PC-3 (cell line): ENCODE data around the gene CCM2. TPM values are rescaled to one million over a fixed set of nuclear protein-coding genes. Genes with fewer than 3 reads are reported as not detected.
A peak's percentile ranks its signal among the peaks of the same experiment; 100 is the strongest.

Source experiments
- ATAC-seq: fragments of 200-7000 bp; cut with Tn5 transposase; 2 replicates; pipeline ENCODE4 v1.9.1; 2020; ENCODE audit warnings: mild to moderate bottlenecking, moderate library complexity
- BruUV-seq: library from RNA; stranded (reverse); fragments of 400-500 nt; replicated peaks from 2 replicates; lab custom pipeline; 2021; lab: Mats Ljungman, UMichigan
- CTCF ChIA-PET: fragments of 300-600 bp; sonication (Branson Sonifier 250); formaldehyde crosslinking; loops from one replicate; lab custom pipeline; 2022; ENCODE audit warnings: antibody characterized with exemption; lab: Charles Lee
- POLR2A ChIA-PET: fragments of 300-600 bp; sonication (Branson Sonifier 250); formaldehyde crosslinking; loops from one replicate; lab custom pipeline; 2022; ENCODE audit warnings: antibody characterized with exemption; ENCODE audit not compliant: unreplicated experiment; lab: Charles Lee
- DNase-seq: peaks from one replicate; pipeline ENCODE4 v3.0.0-alpha.2; 2015
- H2AFZ ChIP-seq: fragments of 300-600 bp; sonication (generic); 2 replicates; pipeline ENCODE4 v1.6.0; 2016; ENCODE audit warnings: antibody characterized with exemption, low read length
- H3F3A ChIP-seq: fragments of 300-600 bp; sonication (generic); one replicate; pipeline ENCODE4 v1.6.0; 2017; ENCODE audit warnings: antibody characterized with exemption, low read length, control low read depth, mild to moderate bottlenecking; ENCODE audit not compliant: unreplicated experiment
- H3K27ac ChIP-seq: fragments of 300-600 bp; sonication (generic); 2 replicates; pipeline ENCODE4 v1.5.1; 2016; ENCODE audit warnings: mild to moderate bottlenecking, low read length
- H3K27me3 ChIP-seq: fragments of 300-600 bp; sonication (generic); 2 replicates; pipeline ENCODE4 v1.6.1; 2016; ENCODE audit warnings: low read length, mixed read lengths
- H3K36me3 ChIP-seq: fragments of 300-600 bp; sonication (generic); 2 replicates; pipeline ENCODE4 v1.6.1; 2016; ENCODE audit warnings: low read depth, mixed run types, low read length, mixed read lengths
- H3K4me1 ChIP-seq: fragments of 300-600 bp; sonication (generic); 2 replicates; pipeline ENCODE4 v1.5.1; 2016; ENCODE audit warnings: low read length; ENCODE audit not compliant: insufficient read depth
- H3K4me2 ChIP-seq: fragments of 300-600 bp; sonication (generic); 2 replicates; pipeline ENCODE4 v1.6.0; 2016; ENCODE audit warnings: low read length
- H3K4me3 ChIP-seq: fragments of 300-600 bp; sonication (generic); 2 replicates; pipeline ENCODE4 v1.5.1; 2016; ENCODE audit warnings: mild to moderate bottlenecking, low read length, mixed read lengths
- H3K79me2 ChIP-seq: fragments of 300-600 bp; sonication (generic); 2 replicates; pipeline ENCODE4 v1.6.1; 2017; ENCODE audit warnings: low read length, mixed read lengths
- H3K9ac ChIP-seq: fragments of 300-600 bp; sonication (generic); 2 replicates; pipeline ENCODE4 v1.6.0; 2016; ENCODE audit warnings: mild to moderate bottlenecking, low read length
- H3K9me2 ChIP-seq: fragments of 300-600 bp; sonication (generic); replicated peaks from 2 replicates; pipeline ENCODE4 v1.6.1; 2016; ENCODE audit warnings: mixed run types, low read length, mixed read lengths
- H3K9me3 ChIP-seq: fragments of 300-600 bp; sonication (generic); 2 replicates; pipeline ENCODE4 v1.6.1; 2016; ENCODE audit warnings: low read length, mixed read lengths
- H4K20me1 ChIP-seq: fragments of 300-600 bp; sonication (generic); 2 replicates; pipeline ENCODE4 v1.6.1; 2016; ENCODE audit warnings: low read length, mixed read lengths
- CTCF ChIP-seq: fragments of 300-600 bp; sonication (generic); conservative IDR thresholded peaks from 2 replicates; pipeline ENCODE4 v1.5.1; 2017; ENCODE audit warnings: antibody characterized with exemption, low read depth, mild to moderate bottlenecking, low read length
- EZH2 ChIP-seq: fragments of 300-600 bp; sonication (generic); IDR thresholded peaks from one replicate; pipeline ENCODE4 v1.6.1; 2017; ENCODE audit warnings: antibody characterized with exemption, mild to moderate bottlenecking, low read length; ENCODE audit not compliant: unreplicated experiment
- EZH2phosphoT487 ChIP-seq: fragments of 300-600 bp; sonication (generic); IDR thresholded peaks from 2 replicates; pipeline ENCODE4 v1.6.1; 2018; ENCODE audit warnings: mild to moderate bottlenecking, antibody characterized with exemption, low read length, borderline replicate concordance
- intact Hi-C: fragments of 100-400 bp; cut with micrococcal nuclease; formaldehyde crosslinking; loops from 2 replicates; pipeline ENCODE4 v1.9.0; 2023
- total RNA-seq: library from RNA; depleted of rRNA; stranded (reverse); fragments of >200 nt; gene quantifications from 2 replicates; pipeline ENCODE4 v1.2.3, GENCODE V29; 2014

Gene CCM2
- total RNA-seq, 1 experiment from 2014 or later: 56.6 TPM

DNA sequence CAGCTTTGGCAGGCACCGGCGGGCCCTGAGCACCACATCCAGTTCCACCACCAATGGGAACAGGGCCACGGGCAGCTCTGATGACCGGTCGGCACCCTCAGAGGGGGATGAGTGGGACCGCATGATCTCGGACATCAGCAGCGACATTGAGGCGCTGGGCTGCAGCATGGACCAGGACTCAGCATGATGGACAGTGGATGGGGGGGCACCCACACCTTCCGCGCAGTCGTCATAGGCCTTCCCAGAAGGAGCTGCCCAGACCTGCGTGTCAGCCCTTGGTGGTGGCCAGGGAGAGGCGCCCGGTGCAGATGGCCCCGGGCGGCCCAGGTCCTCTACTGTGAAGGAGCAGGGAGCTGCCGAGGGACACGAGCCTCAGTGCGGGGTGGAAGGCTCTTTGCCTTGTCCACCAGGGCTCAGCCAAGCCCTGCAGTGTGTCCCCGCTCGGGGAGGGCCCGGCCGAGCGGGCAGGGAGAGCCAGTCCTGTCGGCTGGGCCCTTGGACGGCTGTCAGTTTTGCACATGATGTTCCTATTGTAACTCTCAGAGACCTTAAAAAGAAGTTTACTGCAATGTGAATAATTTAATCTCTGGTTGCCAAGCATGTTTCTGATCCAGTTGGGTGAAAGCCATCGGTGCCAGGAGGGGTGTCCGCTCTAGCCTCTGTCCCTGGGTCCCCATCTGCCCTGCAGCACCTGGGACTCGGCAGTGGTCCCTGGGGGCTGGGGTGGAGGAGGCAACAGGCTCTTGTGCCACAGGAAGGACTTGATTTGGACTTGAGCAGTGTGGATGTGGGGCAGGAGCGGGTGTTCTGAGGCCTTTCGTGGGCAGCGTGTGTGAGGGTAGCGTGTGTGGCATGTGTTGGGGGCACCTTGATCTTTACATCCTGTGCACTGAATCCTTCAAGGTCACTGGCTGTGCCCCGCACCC, 76.1 kb downstream of the CCM2 start:
- Histone ChIP-seq H3F3A (no peaks in the 10 kb centered on the region), H3K27me3 (no peaks in the 10 kb centered on the region), H3K36me3 (peaks cover 3% of the 10 kb centered on the region; the same call in 1 of the 2 replicates), H3K9ac (no peak overlapping the region), H4K20me1 (no peaks in the 10 kb centered on the region), H3K9me3 (no peaks in the 10 kb centered on the region), H3K4me2 (no peak overlapping the region), H3K79me2 (no peaks in the 10 kb centered on the region), H3K4me3 (no peak overlapping the region), H3K4me1 (no peaks in the 10 kb centered on the region), H2AFZ (no peak overlapping the region), H3K9me2 (no peaks in the 10 kb centered on the region), H3K27ac (no peak overlapping the region)
- TF ChIP-seq EZH2 (no peak), CTCF (no peak), EZH2phosphoT487 (no peak)
- BruUV-seq: TSS peak; percentile 44
- intact Hi-C loops: no loop called here
- POLR2A ChIA-PET: no interaction called here
- CTCF ChIA-PET: no interaction called here
- ATAC-seq (no peak), DNase-seq (no peak)

- no peaks in the 10 kb centered on the region for H3K4me1 ChIP-seq
- no peak overlapping the region for H3K4me3 ChIP-seq
- DNase-seq (no peak), ATAC-seq (no peak)
- no peak overlapping the region for H3K4me2 ChIP-seq
- intact Hi-C loops: no loop called here
- no peaks in the 10 kb centered on the region for H3K9me2 ChIP-seq
- no peaks in the 10 kb centered on the region for H3K9me3 ChIP-seq
- H3K27me3 ChIP-seq: no peaks in the 10 kb centered on the region
- H3K79me2 ChIP-seq: no peaks in the 10 kb centered on the region
- H3F3A ChIP-seq: no peaks in the 10 kb centered on the region
- no peak overlapping the region for H2AFZ ChIP-seq
- CTCF ChIA-PET: no interaction called here
- POLR2A ChIA-PET: no interaction called here
- H4K20me1 ChIP-seq: no peaks in the 10 kb centered on the region
- TF ChIP-seq EZH2 (no peak), EZH2phosphoT487 (no peak), CTCF (no peak)
- no TSS peak for BruUV-seq
- no peak overlapping the region for H3K9ac ChIP-seq
- H3K36me3 ChIP-seq: no peaks in the 10 kb centered on the region; the same call in 1 of the 2 replicates
- no peak overlapping the region for H3K27ac ChIP-seq
Measured at GRCh38 chr7:45076946-45077345, 76.9 kb downstream of the CCM2 start.

DNA sequence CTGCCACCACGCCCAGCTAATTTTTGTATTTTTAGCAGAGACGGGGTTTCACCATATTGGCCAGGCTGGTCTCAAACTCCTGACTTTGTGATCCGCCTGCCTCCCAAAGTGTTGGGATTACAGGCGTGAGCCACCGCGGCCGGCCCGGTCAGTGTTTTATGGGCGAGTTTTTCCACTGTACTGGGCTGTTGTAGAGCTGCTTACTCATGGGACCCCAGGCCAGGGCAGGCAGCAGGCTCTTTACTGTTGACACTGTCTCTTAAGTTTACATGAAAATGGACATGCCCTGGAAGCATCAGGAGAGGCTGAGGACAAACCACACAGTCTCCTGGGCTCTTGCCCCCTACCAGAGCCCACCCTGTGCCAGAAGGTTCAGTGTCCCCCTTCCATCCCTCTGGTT, 77.6 kb downstream of the CCM2 start:
- H3K9ac ChIP-seq: no peak overlapping the region
- no peak for DNase-seq
- H3K79me2 ChIP-seq: no peaks in the 10 kb centered on the region
- no peaks in the 10 kb centered on the region for H3K27me3 ChIP-seq
- ChIA-PET CTCF (no interaction called here), POLR2A (no interaction called here)
- BruUV-seq: no TSS peak
- no peak overlapping the region for H2AFZ ChIP-seq
- no peaks in the 10 kb centered on the region for H3K4me1 ChIP-seq
- H3K36me3 ChIP-seq: no peaks in the 10 kb centered on the region; the same call in 1 of the 2 replicates
- no peak overlapping the region for H3K27ac ChIP-seq
- no peak for ATAC-seq
- no peaks in the 10 kb centered on the region for H4K20me1 ChIP-seq
- no peak for TF ChIP-seq CTCF
- no peak for TF ChIP-seq EZH2
- no peak for TF ChIP-seq EZH2phosphoT487
- intact Hi-C loops: no loop called here
- H3K9me3 ChIP-seq: no peaks in the 10 kb centered on the region
- H3K4me3 ChIP-seq: no peak overlapping the region
- no peak overlapping the region for H3K4me2 ChIP-seq
- H3K9me2 ChIP-seq: no peaks in the 10 kb centered on the region
- no peaks in the 10 kb centered on the region for H3F3A ChIP-seq
